G401.6 (cell line): ENCODE measurements around the gene TBXAS1.

Source experiments
- FAIRE-seq: peaks from 2 replicates; lab custom pipeline; 2012; peaks lifted over from hg19 to GRCh38; lab: Jason Lieb, UNC

TBXAS1 gene

DNA sequence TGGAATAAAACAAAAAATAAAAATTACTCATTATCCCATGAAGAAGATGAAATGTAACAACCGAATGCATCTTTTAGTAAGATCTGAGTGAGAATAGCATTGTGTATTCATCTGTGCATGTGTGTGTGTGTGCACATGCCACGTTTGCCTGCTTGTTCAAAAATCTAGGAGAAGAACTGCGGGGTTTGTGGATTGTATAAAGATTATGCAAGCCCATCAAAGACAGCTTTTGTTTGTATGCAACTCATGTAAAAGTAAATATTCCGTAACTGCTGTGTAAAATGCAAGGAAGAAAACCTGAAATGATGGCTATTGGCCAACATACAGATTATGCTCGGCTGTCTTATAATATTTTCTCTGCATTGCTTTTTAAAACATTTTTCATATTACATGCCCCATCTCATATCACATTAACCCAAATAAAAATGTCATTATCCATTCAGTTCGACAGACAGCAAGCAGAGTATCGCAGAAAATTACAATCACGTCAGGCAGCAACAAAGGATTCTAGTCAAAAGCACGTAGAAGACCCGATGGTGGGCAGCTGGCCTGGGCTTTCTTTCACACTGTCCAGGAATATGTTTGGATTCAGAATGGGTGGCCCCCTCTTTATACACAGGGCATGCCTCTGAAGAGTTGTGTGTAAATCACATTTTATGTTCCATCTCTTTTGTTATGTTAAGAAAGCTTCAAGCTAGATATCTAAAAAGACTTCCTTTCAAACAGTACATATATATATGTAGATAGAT is 119.7 kb downstream of the TBXAS1 start:
- FAIRE-seq, result no peak

DNA sequence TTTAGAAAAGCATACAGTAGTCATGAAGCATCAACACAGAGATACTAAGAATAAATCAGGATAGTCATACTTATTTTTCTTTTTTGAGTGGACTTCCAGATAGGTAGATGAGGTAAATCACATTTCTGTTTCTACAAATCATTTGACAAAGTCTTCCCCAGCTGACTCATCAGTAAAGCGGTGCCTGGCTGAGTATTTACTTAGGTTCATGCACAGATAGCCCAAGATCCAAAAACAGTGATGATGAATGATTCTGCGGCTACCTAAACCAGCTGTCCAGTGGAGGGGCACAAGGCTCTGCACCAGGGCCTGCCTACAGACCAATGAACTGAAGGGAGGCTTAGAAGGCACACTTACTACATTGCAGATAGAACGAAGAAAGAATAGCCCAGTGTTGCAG is 120.6 kb downstream of the TBXAS1 start:
- no peak for FAIRE-seq

- FAIRE-seq, result no peak
Observed at GRCh38 chr7:139950881-139951525, 121.9 kb downstream of the TBXAS1 start.

DNA sequence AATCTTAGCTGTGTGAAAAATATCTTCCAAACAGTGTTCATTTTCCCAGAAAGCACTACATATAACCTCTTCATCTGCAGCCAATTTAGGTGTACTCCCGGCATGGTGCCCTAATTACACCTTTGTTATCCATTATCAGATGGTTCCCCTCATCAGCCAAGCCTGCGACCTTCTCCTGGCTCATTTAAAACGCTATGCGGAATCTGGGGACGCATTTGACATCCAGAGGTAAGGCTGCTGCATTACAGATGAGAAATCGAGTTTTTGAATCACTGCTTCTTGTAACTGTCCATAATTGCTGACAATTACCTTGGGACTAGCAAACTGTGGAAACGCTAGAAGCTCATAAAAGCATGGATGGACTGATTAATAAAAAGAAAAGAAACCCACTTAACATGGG is 124.2 kb downstream of the TBXAS1 start:
- no peak for FAIRE-seq

DNA sequence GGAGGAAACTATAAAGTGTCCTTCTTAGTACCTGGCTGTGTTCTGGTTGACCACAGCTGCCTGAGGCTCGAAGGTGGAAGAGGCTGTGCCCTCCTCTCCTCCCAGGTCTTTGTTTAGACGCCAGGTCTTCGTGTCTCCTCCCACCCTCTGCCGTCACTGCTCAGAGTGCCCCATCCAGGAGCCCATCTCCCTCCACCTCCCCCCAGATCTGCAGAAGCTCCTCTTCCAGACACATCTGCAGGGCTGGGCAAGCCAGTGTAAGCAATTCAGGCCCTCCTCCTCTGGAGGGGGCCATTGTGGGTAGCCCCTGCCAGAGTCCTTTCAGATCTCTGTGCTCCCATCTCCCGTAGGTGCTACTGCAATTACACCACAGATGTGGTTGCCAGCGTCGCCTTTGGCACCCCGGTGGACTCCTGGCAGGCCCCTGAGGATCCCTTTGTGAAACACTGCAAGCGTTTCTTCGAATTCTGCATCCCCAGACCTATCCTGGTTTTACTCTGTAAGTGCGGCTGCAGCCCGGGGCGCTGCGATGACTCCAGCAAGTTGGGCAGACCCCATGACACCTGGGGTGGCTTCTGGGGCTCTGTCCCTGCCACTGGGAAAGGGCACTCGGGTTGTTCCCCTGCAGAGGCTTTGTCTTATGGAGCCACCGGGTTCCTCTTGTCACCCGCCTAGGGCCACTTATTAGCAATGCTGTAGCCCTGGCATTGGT is 126.2 kb downstream of the TBXAS1 start:
- no peak for FAIRE-seq

DNA sequence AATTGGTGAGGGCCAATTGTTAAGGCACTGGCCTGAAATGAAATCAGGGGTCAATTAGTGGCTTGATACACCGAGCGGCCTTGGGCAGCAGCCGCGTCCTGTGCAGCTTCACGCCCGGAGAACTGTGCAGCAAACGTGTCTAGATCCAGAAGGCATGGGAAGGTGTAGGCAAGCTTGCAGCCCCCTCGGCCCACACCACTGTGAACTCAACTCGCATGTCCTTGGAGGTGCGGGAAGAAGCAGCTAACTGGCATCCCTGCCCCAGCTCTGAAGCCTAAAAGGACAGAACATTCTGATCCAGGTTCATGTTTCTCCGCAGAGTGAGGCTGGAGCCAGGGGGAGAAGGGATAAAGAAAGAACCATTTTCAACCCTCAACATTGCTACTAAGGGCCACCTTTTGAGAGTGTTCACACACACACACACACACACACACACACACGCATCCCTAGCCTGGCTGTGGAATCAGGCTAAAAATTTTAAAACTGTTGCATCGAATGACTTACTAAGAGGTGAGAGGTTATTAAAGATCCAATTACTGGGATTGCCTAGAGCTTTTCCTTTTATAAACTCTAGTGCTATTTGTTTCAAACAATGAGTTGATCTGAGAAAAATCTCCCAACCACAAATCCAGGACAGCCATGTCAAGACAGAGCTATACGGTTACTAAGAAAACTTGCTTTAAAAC is 129.7 kb downstream of the TBXAS1 start:
- no peak for FAIRE-seq

DNA sequence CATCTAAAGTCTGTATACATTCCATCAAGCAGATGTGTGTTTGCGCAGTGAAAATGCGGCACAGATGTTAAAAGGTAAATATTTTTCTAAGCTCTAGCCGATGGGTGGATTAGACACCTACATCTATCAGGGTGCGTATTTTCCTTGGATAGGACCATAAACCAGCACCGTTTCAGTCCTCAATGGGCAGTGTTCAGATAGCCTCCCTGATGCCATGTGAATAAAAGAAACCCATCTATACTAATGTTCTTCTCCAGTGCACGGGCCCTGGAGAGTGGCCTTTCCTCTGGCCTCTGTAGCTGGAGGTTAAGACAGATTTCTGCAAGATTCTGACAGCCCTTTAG is 130.2 kb downstream of the TBXAS1 start:
- no peak for FAIRE-seq

DNA sequence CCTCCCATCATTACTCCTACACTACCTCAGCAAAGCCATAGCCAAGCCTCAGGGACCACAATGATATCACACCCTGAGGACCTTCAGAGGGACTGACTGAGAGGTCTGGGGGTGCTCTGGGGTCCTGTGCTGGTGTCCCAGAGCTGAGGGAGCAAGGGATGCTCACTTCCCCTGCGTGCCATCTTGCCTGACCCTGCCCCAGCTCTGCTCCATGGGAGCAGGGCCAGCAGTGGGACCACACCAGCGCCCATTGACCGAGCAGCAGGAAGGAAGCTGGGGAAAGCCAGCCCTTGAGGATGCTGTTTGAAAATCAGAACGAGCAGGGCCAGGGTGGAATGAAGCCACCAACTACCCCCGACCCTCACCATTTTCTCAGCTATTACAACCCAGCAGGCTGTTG is 130.7 kb downstream of the TBXAS1 start:
- FAIRE-seq, result no peak

GRCh38 chr7:139960157-139960556 is 131.1 kb downstream of the TBXAS1 start:
- no peak for FAIRE-seq

- FAIRE-seq, result no peak
Observed at GRCh38 chr7:139965942-139966628, 137.0 kb downstream of the TBXAS1 start.

DNA sequence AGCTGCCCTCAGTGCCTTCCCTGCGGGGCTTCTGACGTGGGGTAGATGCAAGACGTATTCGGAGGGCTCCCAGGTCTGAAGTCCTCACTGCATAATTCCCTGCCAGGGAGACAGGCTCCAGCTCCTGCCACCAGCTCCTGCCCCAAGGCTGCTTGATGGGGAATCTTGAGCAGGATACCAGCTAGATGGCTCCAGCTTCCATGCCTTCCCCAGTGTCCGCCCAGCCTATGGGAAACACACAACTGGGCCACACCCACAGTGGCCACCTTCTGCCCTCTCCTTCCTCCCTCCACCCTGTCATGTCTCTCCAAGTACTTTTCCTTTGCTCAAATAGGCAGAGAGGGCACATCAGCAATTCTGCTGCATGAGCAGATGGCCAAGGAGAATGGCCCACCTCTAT is 137.9 kb downstream of the TBXAS1 start:
- FAIRE-seq, result no peak

GRCh38 chr7:139968931-139969330 is 139.9 kb downstream of the TBXAS1 start:
- FAIRE-seq, result no peak

GRCh38 chr7:139972029-139972428 is 143.0 kb downstream of the TBXAS1 start:
- no peak for FAIRE-seq

- no peak for FAIRE-seq
Observed at GRCh38 chr7:139973101-139974050, 144.3 kb downstream of the TBXAS1 start.

- no peak for FAIRE-seq
Observed at GRCh38 chr7:139974179-139974811, 145.2 kb downstream of the TBXAS1 start.

DNA sequence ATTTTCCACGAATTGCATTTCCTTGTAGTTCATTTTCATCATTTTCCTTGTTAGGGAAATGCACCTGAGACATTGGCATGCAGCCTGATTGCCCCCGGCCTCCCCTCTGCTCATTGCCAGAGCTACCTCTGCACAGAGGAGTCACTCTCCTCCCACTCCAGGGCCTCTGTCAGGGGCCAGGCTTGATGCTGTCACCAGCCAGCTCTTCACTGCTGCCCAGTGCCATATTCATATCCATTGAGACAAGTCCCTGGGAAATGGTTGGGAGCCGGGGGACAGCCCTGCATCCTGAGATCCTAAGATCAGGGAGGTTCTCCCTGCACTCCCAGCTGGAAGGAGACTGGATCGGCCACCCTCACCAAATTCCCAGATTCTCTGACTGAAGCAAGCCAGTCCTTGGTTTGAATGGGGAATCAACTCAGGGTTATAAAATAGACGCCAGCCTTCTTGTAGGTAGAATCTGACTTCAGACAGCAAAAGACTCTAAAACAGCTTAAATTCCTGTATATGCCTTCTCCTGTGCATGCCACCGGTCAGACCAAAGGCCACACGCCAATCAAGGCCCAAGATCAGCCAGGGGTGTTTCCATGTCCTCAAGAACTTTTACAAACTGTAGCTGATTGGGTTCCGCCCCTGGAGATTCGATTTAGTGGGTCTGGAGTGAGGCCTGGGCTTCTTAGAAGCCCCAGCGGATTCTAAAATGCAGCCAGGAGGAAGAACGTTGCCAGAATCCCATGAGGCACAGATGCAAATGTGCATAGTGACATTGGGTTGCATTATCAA is 147.2 kb downstream of the TBXAS1 start:
- FAIRE-seq, result no peak

GRCh38 chr7:139976838-139977656 is 148.0 kb downstream of the TBXAS1 start:
- FAIRE-seq, result no peak

DNA sequence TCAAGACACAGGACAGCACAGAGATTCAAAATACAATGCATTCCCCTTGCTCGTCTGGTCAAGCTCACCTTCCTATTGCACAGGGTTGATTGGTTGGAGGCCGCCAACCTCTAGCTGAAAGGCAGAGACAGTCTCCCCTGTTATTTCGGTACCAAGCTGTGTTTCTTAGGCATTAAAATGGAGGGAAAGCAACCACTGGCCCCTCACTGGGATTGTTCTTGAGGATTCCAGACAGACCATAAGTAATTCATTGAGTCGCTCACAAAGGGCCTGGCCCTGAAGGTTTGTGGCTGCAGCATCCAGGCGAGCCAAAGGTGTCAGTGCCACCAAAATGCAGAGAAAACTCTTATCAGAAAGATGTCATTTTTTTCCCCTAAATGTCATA is 152.4 kb downstream of the TBXAS1 start:
- no peak for FAIRE-seq
